NCI-H2196 treated with DMSO at 0.1 percent for 48 hours (cell line): ENCODE data around the gene TSSK6.

ENCODE experiments used
- DNase-seq: peaks from one replicate; lab custom pipeline; 2025; ENCODE audit not compliant: unreplicated experiment; lab: John Stamatoyannopoulos, UW

The TSSK6 gene

GRCh38 chr19:19465436-19466070 is 49.8 kb downstream of the TSSK6 start:
- no peak for DNase-seq

- DNase-seq: no peak
Measured at GRCh38 chr19:19464339-19465098, 50.8 kb downstream of the TSSK6 start.
